H9 (cell line): ENCODE measurements around the gene MKX. TPM values are rescaled to one million over a fixed set of nuclear protein-coding genes. Genes with fewer than 3 reads are reported as not detected.
A peak's percentile ranks its signal among the peaks of the same experiment; 100 is the strongest.

ENCODE experiments used
- DNase-seq: peaks from one replicate; pipeline ENCODE4 v3.0.0-alpha.2; 2017
- H2AFZ ChIP-seq: one replicate; pipeline ENCODE4 v1.6.1; 2013; ENCODE audit warnings: mild to moderate bottlenecking, low read length, control low read depth, moderate library complexity
- H2AK5ac ChIP-seq: 2 replicates; pipeline ENCODE4 v1.6.1; 2013; ENCODE audit warnings: low read length, control low read depth, mixed read lengths; ENCODE audit not compliant: insufficient read length
- H2BK120ac ChIP-seq: one replicate; pipeline ENCODE4 v1.6.1; 2013; ENCODE audit warnings: low read depth, mild to moderate bottlenecking, low read length, control low read depth, inconsistent platforms; ENCODE audit not compliant: poor library complexity, severe bottlenecking
- H2BK12ac ChIP-seq: 2 replicates; pipeline ENCODE4 v1.6.1; 2013; ENCODE audit warnings: low read length, control low read depth, mixed read lengths, low read depth; ENCODE audit not compliant: insufficient read length
- H2BK15ac ChIP-seq: 2 replicates; pipeline ENCODE4 v1.6.1; 2013; ENCODE audit warnings: low read depth, low read length, control low read depth
- H2BK20ac ChIP-seq: one replicate; pipeline ENCODE4 v1.6.1; 2013; ENCODE audit warnings: low read depth, mild to moderate bottlenecking, low read length, control low read depth, inconsistent platforms; ENCODE audit not compliant: poor library complexity, severe bottlenecking
- H2BK5ac ChIP-seq: 2 replicates; pipeline ENCODE4 v1.6.1; 2013; ENCODE audit warnings: low read length, control low read depth, mixed read lengths; ENCODE audit not compliant: insufficient read length
- H3K14ac ChIP-seq: 2 replicates; pipeline ENCODE4 v1.6.1; 2013; ENCODE audit warnings: low read length, control low read depth; ENCODE audit not compliant: insufficient read depth
- H3K18ac ChIP-seq: 2 replicates; pipeline ENCODE4 v1.6.1; 2013; ENCODE audit warnings: low read depth, mild to moderate bottlenecking, mixed read lengths, low read length, control low read depth; ENCODE audit not compliant: insufficient read length
- H3K23ac ChIP-seq: 2 replicates; pipeline ENCODE4 v1.6.1; 2013; ENCODE audit warnings: low read length, control low read depth, mixed read lengths, low read depth; ENCODE audit not compliant: insufficient read length
- H3K23me2 ChIP-seq: 2 replicates; pipeline ENCODE4 v1.6.1; 2013; ENCODE audit warnings: low read depth, mild to moderate bottlenecking, mixed read lengths, low read length, control low read depth; ENCODE audit not compliant: insufficient read length, poor library complexity, severe bottlenecking
- H3K27ac ChIP-seq: 2 replicates; pipeline ENCODE4 v1.5.1; 2013; ENCODE audit warnings: low read length, control low read depth, mixed read lengths, low read depth; ENCODE audit not compliant: insufficient read length
- H3K27me3 ChIP-seq: 2 replicates; pipeline ENCODE4 v1.6.1; 2013; ENCODE audit warnings: low read length, control low read depth, inconsistent platforms; ENCODE audit not compliant: insufficient read depth
- H3K4ac ChIP-seq: 2 replicates; pipeline ENCODE4 v1.6.1; 2013; ENCODE audit warnings: low read depth, mild to moderate bottlenecking, control low read depth, inconsistent platforms, low read length, moderate library complexity
- H3K4me1 ChIP-seq: 2 replicates; pipeline ENCODE4 v1.6.1; 2013; ENCODE audit warnings: low read length, control low read depth, inconsistent platforms; ENCODE audit not compliant: insufficient read depth
- H3K4me2 ChIP-seq: 2 replicates; pipeline ENCODE4 v1.6.1; 2013; ENCODE audit warnings: low read length, control low read depth, mixed read lengths; ENCODE audit not compliant: insufficient read length, insufficient read depth
- H3K56ac ChIP-seq: 2 replicates; pipeline ENCODE4 v1.6.1; 2013; ENCODE audit warnings: low read depth, mild to moderate bottlenecking, mixed read lengths, low read length, control low read depth; ENCODE audit not compliant: insufficient read length
- H3K79me1 ChIP-seq: 2 replicates; pipeline ENCODE4 v1.6.1; 2013; ENCODE audit warnings: low read depth, mild to moderate bottlenecking, moderate library complexity, low read length, control low read depth, inconsistent platforms; ENCODE audit not compliant: insufficient read depth, poor library complexity, severe bottlenecking
- H3K79me2 ChIP-seq: 2 replicates; pipeline ENCODE4 v1.6.1; 2013; ENCODE audit warnings: low read length, control low read depth, inconsistent platforms; ENCODE audit not compliant: insufficient read depth
- H3K9ac ChIP-seq: 2 replicates; pipeline ENCODE4 v1.6.1; 2013; ENCODE audit warnings: low read length, control low read depth, mixed read lengths; ENCODE audit not compliant: insufficient read length; ENCODE audit errors: extremely low read depth
- H3K9me3 ChIP-seq: one replicate; pipeline ENCODE4 v1.6.1; 2013; ENCODE audit warnings: low read depth, low read length, inconsistent platforms; ENCODE audit not compliant: control insufficient read depth
- H3T11ph ChIP-seq: one replicate; pipeline ENCODE4 v1.6.1; 2013; ENCODE audit warnings: mild to moderate bottlenecking, low read length, control low read depth, inconsistent platforms
- H4K20me1 ChIP-seq: one replicate; pipeline ENCODE4 v1.6.1; 2013; ENCODE audit not compliant: control insufficient read depth, insufficient read length, insufficient read depth
- H4K5ac ChIP-seq: 2 replicates; pipeline ENCODE4 v1.6.1; 2013; ENCODE audit warnings: low read depth, mild to moderate bottlenecking, mixed read lengths, low read length, control low read depth; ENCODE audit not compliant: insufficient read length
- H4K8ac ChIP-seq: replicated peaks from 2 replicates; pipeline ENCODE4 v1.6.1; 2013; ENCODE audit warnings: low read length, control low read depth, mixed read lengths, low read depth; ENCODE audit not compliant: insufficient read length
- H4K91ac ChIP-seq: 2 replicates; pipeline ENCODE4 v1.6.1; 2013; ENCODE audit warnings: low read depth, mild to moderate bottlenecking, moderate library complexity, mixed read lengths, low read length, control low read depth; ENCODE audit not compliant: insufficient read length
- H3K27ac Mint-ChIP-seq, 3 experiments: 2 replicates in 2 of 3; 3 replicates in 1 of 3; pipeline ENCODE4 v1.8.0; 2020 to 2021; ENCODE audit warnings: mixed read lengths in 3 of 3, mild to moderate bottlenecking in 1 of 3, moderate library complexity in 1 of 3
- H3K27me3 Mint-ChIP-seq: 2 replicates; pipeline ENCODE4 v1.8.0; 2021; ENCODE audit warnings: low read depth, mild to moderate bottlenecking, moderate library complexity, mixed read lengths
- H3K36me3 Mint-ChIP-seq, 3 experiments: 2 replicates in 2 of 3; 3 replicates in 1 of 3; pipeline ENCODE4 v1.8.0; 2020 to 2021; ENCODE audit warnings: low read depth in 3 of 3, mixed read lengths in 3 of 3; ENCODE audit not compliant: insufficient read depth in 1 of 3
- H3K4me1 Mint-ChIP-seq, 2 experiments: 2 replicates each; pipeline ENCODE4 v1.8.0; 2020; ENCODE audit warnings: mixed read lengths in 2 of 2
- H3K4me3 Mint-ChIP-seq, 2 experiments: 2 replicates in 1 of 2; 3 replicates in 1 of 2; pipeline ENCODE4 v1.8.0; 2020 to 2021; ENCODE audit warnings: mild to moderate bottlenecking in 2 of 2, mixed read lengths in 2 of 2, moderate library complexity in 1 of 2
- H3K9me3 Mint-ChIP-seq, 2 experiments: 2 replicates in 1 of 2; 3 replicates in 1 of 2; pipeline ENCODE4 v1.8.0; 2020; ENCODE audit warnings: mild to moderate bottlenecking in 2 of 2, mixed read lengths in 2 of 2, moderate library complexity in 1 of 2
- CTCF ChIP-seq: fragments of 200-600 bp; sonication (generic); conservative IDR thresholded peaks from 3 replicates; pipeline ENCODE4 v1.8.0; 2021; ENCODE audit warnings: antibody characterized with exemption, mild to moderate bottlenecking
- WGBS: extraction: QIAGEN DNeasy Blood & Tissue Kit; methylation state at CpG from one replicate; pipeline ENCODE4 v1.1.7; 2013; ENCODE audit warnings: missing lambda C conversion rate, low lambda C conversion rate, mixed read lengths; ENCODE audit not compliant: insufficient read length; ENCODE audit errors: extremely low coverage; 5-methylcytosine and 5-hydroxymethylcytosine counted together
- total RNA-seq: library from RNA; stranded (reverse); gene quantifications from 2 replicates; pipeline ENCODE4 v1.2.1, GENCODE V29; 2021

Gene MKX
- total RNA-seq, 1 experiment from 2014 or later, result 0.46 TPM

- H4K8ac ChIP-seq, result no peak overlapping the region
- H3K79me2 ChIP-seq, result no peaks in the 10 kb centered on the region
- H3K9ac ChIP-seq, result no peak overlapping the region
- H3K23me2 ChIP-seq, result no peaks in the 10 kb centered on the region
- no peak overlapping the region for H3K14ac ChIP-seq
- no CpG with 5 or more reads among the region's 1 CpG for WGBS
- Mint-ChIP-seq H3K27me3 (no peaks in the 10 kb centered on the region; the same call in 1 of the 2 replicates), H3K4me1 (peaks cover 4 to 11% of the 10 kb centered on the region in 2 experiments), H3K36me3 (peaks cover 0 to 9% (median 0%) of the 10 kb centered on the region in 3 experiments; a peak in 1 of 7 replicates), H3K27ac (no peak overlapping the region), H3K9me3 (peaks cover 7 to 8% of the 10 kb centered on the region in 2 experiments; a peak in 4 of 5 replicates), H3K4me3 (no peak overlapping the region)
- no peak overlapping the region for H3K18ac ChIP-seq
- no peak overlapping the region for H3K23ac ChIP-seq
- H2AFZ ChIP-seq, result no peak overlapping the region
- no peak overlapping the region for H4K5ac ChIP-seq
- peak; percentile 66 for DNase-seq
- no peaks in the 10 kb centered on the region for H3K79me1 ChIP-seq
- H3K4me2 ChIP-seq, result no peak overlapping the region
- no peak overlapping the region for H3K56ac ChIP-seq
- no peak overlapping the region for H2BK20ac ChIP-seq
- no peak overlapping the region for H2BK12ac ChIP-seq
- no peak overlapping the region for H2BK120ac ChIP-seq
- H3K9me3 ChIP-seq, result no peaks in the 10 kb centered on the region
- H2BK15ac ChIP-seq, result no peak overlapping the region
- H4K91ac ChIP-seq, result no peak overlapping the region
- no peak overlapping the region for H3T11ph ChIP-seq
- H3K27ac ChIP-seq, result no peak overlapping the region
- H4K20me1 ChIP-seq, result no peaks in the 10 kb centered on the region
- no peaks in the 10 kb centered on the region; the same call in 1 of the 2 replicates for H3K4me1 ChIP-seq
- no peak overlapping the region for H2AK5ac ChIP-seq
- no peak overlapping the region for H2BK5ac ChIP-seq
- peak; percentile 72 for TF ChIP-seq CTCF
- H3K27me3 ChIP-seq, result no peaks in the 10 kb centered on the region
- no peak overlapping the region for H3K4ac ChIP-seq
Observed at GRCh38 chr10:27783660-27784059, 38.0 kb upstream of the MKX start.
